ENCODE results near the gene MUC16.

The MUC16 gene

DNA sequence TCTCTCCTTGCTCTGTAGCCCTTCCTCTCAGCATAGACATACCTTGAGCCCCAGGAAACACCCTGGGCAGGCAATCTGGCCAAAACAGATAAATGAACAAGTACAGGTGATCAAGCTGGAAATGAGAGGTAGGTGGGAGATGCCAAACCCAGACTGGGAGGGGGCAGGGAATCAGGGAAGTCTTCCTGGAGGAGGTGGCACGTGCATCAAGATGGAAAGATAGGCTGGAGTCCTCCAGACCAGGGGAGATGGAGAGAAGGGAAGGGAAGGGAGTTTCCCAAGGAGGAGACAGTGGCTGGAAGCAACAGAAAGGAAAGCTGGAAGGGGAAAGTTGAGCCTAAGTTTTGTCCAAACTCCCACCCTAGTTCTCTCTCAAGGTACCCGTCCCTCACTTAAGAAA, 1.7 kb upstream of the MUC16 start (continued):
- no peak for TF ChIP-seq ZXDB (tag by site-specific recombination; IDR thresholded peaks at IDR 0.05)
- no peak for TF ChIP-seq KLF7 (tag by site-specific recombination; IDR thresholded peaks at IDR 0.05; ENCODE audit: borderline replicate concordance)
- TF ChIP-seq GLIS1 (tag by site-specific recombination; IDR thresholded peaks at IDR 0.05): no peak
- TF ChIP-seq ZNF530 (tag by site-specific recombination; IDR thresholded peaks at IDR 0.05; ENCODE audit: low read depth): no peak

DNA sequence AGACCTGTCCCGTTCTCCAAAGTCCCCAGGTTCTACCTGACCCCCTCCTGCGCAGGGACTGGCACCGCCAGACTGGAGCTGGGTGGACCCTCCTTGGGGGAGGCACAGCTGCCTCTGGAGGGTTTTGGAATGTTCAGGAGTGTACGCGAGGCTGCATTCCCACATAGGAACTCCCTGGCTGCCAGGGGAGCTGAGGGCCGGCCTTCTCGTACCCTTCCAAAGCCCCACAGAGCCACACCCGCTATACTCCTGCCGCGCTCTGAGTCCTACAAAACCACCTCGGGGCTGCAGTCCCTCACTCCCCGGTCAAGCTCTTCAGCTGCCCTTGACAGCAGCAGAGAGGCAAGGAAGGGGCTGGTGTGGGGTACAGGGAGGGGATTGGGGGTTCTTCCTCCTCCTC, 484 bp upstream of the MUC16 start:
- ChIA-PET POLR2A (no interaction called here), CTCF (interaction anchor here (0.5 kb wide), 1 partner anchor 127 kb away, joined by 3 read pairs; no protein-coding TSS in a partner anchor)
- H3K36me3 ChIP-seq (ENCODE audit: control insufficient read depth in 2 of 2, insufficient read depth in 1 of 2, low read length in 2 of 2): no peaks in the 10 kb centered on the region
- TF ChIP-seq ZBTB21 (tag by site-specific recombination; IDR thresholded peaks at IDR 0.05): no peak
- TF ChIP-seq ZNF221 (tag by site-specific recombination; IDR thresholded peaks at IDR 0.05; ENCODE audit: borderline replicate concordance): no peak
- no peak for TF ChIP-seq ZNF366 (tag by site-specific recombination; conservative IDR thresholded peaks at IDR 0.05)
- no peak for TF ChIP-seq ZNF473 (tag by site-specific recombination; IDR thresholded peaks at IDR 0.05)
- no peak for TF ChIP-seq ZNF121 (tag by site-specific recombination; IDR thresholded peaks at IDR 0.05)
- TF ChIP-seq ZNF621 (tag by site-specific recombination; IDR thresholded peaks at IDR 0.05): no peak
- H3K4me3 ChIP-seq (ENCODE audit: low read depth, low read length): no peak overlapping the region
- no peak overlapping the region for H3K27ac ChIP-seq (ENCODE audit: extremely low read depth, low read depth, low read length)
- no peaks in the 10 kb centered on the region for H3K4me1 ChIP-seq (ENCODE audit: control insufficient read depth, insufficient read depth, low read length)
- no peaks in the 10 kb centered on the region for H3K9me3 ChIP-seq (ENCODE audit: control insufficient read depth, insufficient read depth, low read depth, low read length)

DNA sequence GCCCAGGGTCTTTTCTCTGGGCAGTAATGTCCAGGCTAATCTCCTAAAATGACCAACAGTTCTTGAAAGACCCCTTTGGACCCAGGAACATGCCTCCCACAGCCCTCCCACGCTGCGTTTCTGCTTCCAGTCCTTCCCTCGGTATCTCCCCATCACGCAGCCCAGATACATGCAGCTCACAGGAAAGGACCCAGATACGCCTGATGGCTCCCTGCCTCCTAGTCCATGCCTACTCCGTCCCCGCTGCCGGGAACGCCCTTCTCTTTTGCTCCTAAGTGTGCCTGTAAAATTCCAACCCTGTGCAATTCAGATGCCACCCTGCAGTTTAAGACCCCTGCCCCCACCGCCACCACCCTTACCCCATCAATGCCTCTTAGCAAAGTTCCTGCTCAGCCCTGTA, 778 bp downstream of the MUC16 start:
- TF ChIP-seq ZNF211 (tag by site-specific recombination; IDR thresholded peaks at IDR 0.05; ENCODE audit: low read depth) (no peak), PRDM1 (tag by site-specific recombination; IDR thresholded peaks at IDR 0.05) (no peak), TCF7L2 (IDR thresholded peaks at IDR 0.05; ENCODE audit: borderline replicate concordance, low read depth, low read length) (no peak), ZNF223 (tag by site-specific recombination; IDR thresholded peaks at IDR 0.05) (no peak)
- TF ChIP-seq, protein P1, sequence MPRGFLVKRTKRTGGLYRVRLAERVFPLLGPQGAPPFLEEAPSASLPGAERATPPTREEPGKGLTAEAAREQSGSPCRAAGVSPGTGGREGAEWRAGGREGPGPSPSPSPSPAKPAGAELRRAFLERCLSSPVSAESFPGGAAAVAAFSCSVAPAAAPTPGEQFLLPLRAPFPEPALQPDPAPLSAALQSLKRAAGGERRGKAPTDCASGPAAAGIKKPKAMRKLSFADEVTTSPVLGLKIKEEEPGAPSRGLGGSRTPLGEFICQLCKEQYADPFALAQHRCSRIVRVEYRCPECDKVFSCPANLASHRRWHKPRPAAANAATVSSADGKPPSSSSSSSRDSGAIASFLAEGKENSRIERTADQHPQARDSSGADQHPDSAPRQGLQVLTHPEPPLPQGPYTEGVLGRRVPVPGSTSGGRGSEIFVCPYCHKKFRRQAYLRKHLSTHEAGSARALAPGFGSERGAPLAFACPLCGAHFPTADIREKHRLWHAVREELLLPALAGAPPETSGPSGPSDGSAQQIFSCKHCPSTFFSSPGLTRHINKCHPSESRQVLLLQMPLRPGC (tag by site-specific recombination; IDR thresholded peaks at IDR 0.05): no peak
- TF ChIP-seq, protein P2, sequence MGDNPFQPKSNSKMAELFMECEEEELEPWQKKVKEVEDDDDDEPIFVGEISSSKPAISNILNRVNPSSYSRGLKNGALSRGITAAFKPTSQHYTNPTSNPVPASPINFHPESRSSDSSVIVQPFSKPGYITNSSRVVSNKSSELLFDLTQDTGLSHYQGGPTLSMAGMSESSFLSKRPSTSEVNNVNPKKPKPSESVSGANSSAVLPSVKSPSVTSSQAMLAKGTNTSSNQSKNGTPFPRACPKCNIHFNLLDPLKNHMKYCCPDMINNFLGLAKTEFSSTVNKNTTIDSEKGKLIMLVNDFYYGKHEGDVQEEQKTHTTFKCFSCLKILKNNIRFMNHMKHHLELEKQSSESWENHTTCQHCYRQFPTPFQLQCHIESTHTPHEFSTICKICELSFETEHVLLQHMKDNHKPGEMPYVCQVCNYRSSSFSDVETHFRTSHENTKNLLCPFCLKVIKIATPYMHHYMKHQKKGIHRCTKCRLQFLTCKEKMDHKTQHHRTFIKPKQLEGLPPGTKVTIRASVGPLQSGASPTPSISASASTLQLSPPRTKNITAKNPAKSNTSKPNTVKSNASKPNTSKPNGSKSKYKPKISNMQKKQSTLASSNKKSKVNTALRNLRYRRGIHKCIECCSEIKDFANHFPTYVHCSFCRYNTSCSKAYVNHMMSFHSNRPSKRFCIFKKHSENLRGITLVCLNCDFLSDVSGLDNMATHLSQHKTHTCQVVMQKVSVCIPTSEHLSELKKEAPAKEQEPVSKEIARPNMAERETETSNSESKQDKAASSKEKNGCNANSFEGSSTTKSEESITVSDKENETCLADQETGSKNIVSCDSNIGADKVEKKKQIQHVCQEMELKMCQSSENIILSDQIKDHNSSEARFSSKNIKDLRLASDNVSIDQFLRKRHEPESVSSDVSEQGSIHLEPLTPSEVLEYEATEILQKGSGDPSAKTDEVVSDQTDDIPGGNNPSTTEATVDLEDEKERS (tag by site-specific recombination; IDR thresholded peaks at IDR 0.05): no peak
- TF ChIP-seq, protein P3, sequence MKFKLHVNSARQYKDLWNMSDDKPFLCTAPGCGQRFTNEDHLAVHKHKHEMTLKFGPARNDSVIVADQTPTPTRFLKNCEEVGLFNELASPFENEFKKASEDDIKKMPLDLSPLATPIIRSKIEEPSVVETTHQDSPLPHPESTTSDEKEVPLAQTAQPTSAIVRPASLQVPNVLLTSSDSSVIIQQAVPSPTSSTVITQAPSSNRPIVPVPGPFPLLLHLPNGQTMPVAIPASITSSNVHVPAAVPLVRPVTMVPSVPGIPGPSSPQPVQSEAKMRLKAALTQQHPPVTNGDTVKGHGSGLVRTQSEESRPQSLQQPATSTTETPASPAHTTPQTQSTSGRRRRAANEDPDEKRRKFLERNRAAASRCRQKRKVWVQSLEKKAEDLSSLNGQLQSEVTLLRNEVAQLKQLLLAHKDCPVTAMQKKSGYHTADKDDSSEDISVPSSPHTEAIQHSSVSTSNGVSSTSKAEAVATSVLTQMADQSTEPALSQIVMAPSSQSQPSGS (tag by site-specific recombination; IDR thresholded peaks at IDR 0.05; ENCODE audit: low read depth): no peak
- no peak overlapping the region for H3K27ac ChIP-seq (ENCODE audit: extremely low read depth, low read depth, low read length)
- no peak overlapping the region for H3K4me3 ChIP-seq (ENCODE audit: low read depth, low read length)
- no peaks in the 10 kb centered on the region for H3K36me3 ChIP-seq (ENCODE audit: control insufficient read depth in 2 of 2, insufficient read depth in 1 of 2, low read length in 2 of 2)
- ChIA-PET POLR2A (no interaction called here), CTCF (no interaction called here)
- H3K9me3 ChIP-seq (ENCODE audit: control insufficient read depth, insufficient read depth, low read depth, low read length): no peaks in the 10 kb centered on the region
- H3K4me1 ChIP-seq (ENCODE audit: control insufficient read depth, insufficient read depth, low read length): no peaks in the 10 kb centered on the region

Data from HEK293 (cell line).